SK-N-SH (cell line): ENCODE data around the gene ARHGEF37. TPM values are rescaled to one million over a fixed set of nuclear protein-coding genes. Genes with fewer than 3 reads are reported as not detected.

Source experiments
- CTCF ChIA-PET: fragments of 300-600, 350-600 bp; formaldehyde crosslinking; extraction: SDS; loops from one replicate; lab custom pipeline; 2021; lab: Yijun Ruan, JAX
- POLR2A ChIA-PET: fragments of 350-600 bp; sonication (Branson Sonifier 250); formaldehyde crosslinking; extraction: SDS; loops from one replicate; lab custom pipeline; 2020; ENCODE audit warnings: antibody characterized with exemption, inconsistent platforms; lab: Yijun Ruan, JAX
- DNase-seq: peaks from one replicate; pipeline ENCODE4 v3.0.0; 2012
- H2AFZ ChIP-seq: fragments of 200-600 bp; sonication (generic); 2 replicates; pipeline ENCODE4 v1.8.1; 2016; ENCODE audit warnings: antibody characterized with exemption, mild to moderate bottlenecking, low read depth
- H3F3A ChIP-seq: fragments of 200-600 bp; sonication (generic); replicated peaks from 2 replicates; pipeline ENCODE3; 2016; ENCODE audit warnings: antibody characterized with exemption, mild to moderate bottlenecking; ENCODE audit not compliant: insufficient read depth
- H3K27ac ChIP-seq, 2 experiments: fragments of 200-500 bp in 1 of 2; fragments of 200-600 bp in 1 of 2; sonication (Bioruptor generic) in 1 of 2; sonication (generic), shearing (Covaris generic) in 1 of 2; 2 replicates each; pipeline versions ENCODE4 v1.5.1 to v1.6.1; 2014 to 2016; ENCODE audit warnings: low read depth in 2 of 2, inconsistent platforms in 1 of 2, low read length in 1 of 2, mild to moderate bottlenecking in 1 of 2, mixed read lengths in 1 of 2
- H3K27me3 ChIP-seq: fragments of 200-600 bp; sonication (generic), shearing (Covaris generic); 2 replicates; pipeline ENCODE4 v1.6.1; 2016; ENCODE audit warnings: mixed run types; ENCODE audit not compliant: insufficient read depth
- H3K36me3 ChIP-seq, 2 experiments: fragments of 200-500 bp in 1 of 2; fragments of 200-600 bp in 1 of 2; sonication (Bioruptor generic) in 1 of 2; sonication (generic) in 1 of 2; replicated peaks in 1 of 2; 2 replicates each; pipeline versions ENCODE3 to v1.5.1; 2014 to 2016; ENCODE audit warnings: low read length in 1 of 2, mild to moderate bottlenecking in 1 of 2; ENCODE audit not compliant: insufficient read depth in 2 of 2, control insufficient read depth in 1 of 2
- H3K4me1 ChIP-seq, 2 experiments: fragments of 200-500 bp in 1 of 2; fragments of 200-600 bp in 1 of 2; sonication (Bioruptor generic) in 1 of 2; sonication (generic), shearing (Covaris generic) in 1 of 2; 2 replicates each; pipeline versions ENCODE4 v1.5.1 to v1.6.1; 2014 to 2016; ENCODE audit warnings: low read depth in 1 of 2, low read length in 1 of 2, mixed run types in 1 of 2; ENCODE audit not compliant: insufficient read depth in 2 of 2, control insufficient read depth in 1 of 2
- H3K4me2 ChIP-seq: fragments of 200-600 bp; sonication (generic), shearing (Covaris generic); 2 replicates; pipeline ENCODE4 v1.6.1; 2017; ENCODE audit warnings: mixed run types
- H3K4me3 ChIP-seq, 2 experiments: fragments of 200-500 bp in 1 of 2; fragments of 200-600 bp in 1 of 2; sonication (Bioruptor generic) in 1 of 2; sonication (generic), shearing (Covaris generic) in 1 of 2; 2 replicates each; pipeline versions ENCODE4 v1.5.1 to v1.8.1; 2014 to 2016; ENCODE audit warnings: low read depth in 2 of 2, inconsistent platforms in 1 of 2, low read length in 1 of 2, mild to moderate bottlenecking in 1 of 2, mixed read lengths in 1 of 2, moderate library complexity in 1 of 2
- H3K79me2 ChIP-seq: fragments of 200-600 bp; sonication (generic); 2 replicates; pipeline ENCODE4 v1.8.1; 2017; ENCODE audit warnings: mild to moderate bottlenecking; ENCODE audit not compliant: insufficient read depth
- H3K9ac ChIP-seq: fragments of 200-600 bp; sonication (generic); 2 replicates; pipeline ENCODE4 v1.6.1; 2017; ENCODE audit warnings: mixed run types
- H3K9me2 ChIP-seq: fragments of 200-600 bp; sonication (generic); 2 replicates; pipeline ENCODE4 v1.6.1; 2017; ENCODE audit warnings: mixed run types
- H3K9me3 ChIP-seq: fragments of 200-600 bp; sonication (generic); 2 replicates; pipeline ENCODE4 v1.6.1; 2017; ENCODE audit warnings: mixed run types, mild to moderate bottlenecking, moderate library complexity
- H4K20me1 ChIP-seq: fragments of 200-600 bp; sonication (generic); 2 replicates; pipeline ENCODE4 v1.6.1; 2017; ENCODE audit warnings: mild to moderate bottlenecking, mixed run types; ENCODE audit not compliant: insufficient read depth
- CTCF ChIP-seq: fragments of 200-600 bp; sonication (generic); IDR thresholded peaks from 2 replicates; pipeline ENCODE4 v1.6.1; 2017; ENCODE audit warnings: antibody characterized with exemption, mild to moderate bottlenecking, moderate library complexity
- EP300 ChIP-seq, 2 experiments: IDR thresholded peaks; 2 replicates each; pipeline versions ENCODE4 v1.4.0 to v1.6.1; 2012; ENCODE audit warnings: borderline replicate concordance in 1 of 2, low read depth in 1 of 2, low read length in 1 of 2
- FOSL2 ChIP-seq: IDR thresholded peaks from 2 replicates; pipeline ENCODE4 v1.4.0; 2012; ENCODE audit warnings: low read depth, mild to moderate bottlenecking, moderate library complexity, borderline replicate concordance
- FOXJ3 ChIP-seq: sonication (generic); formaldehyde crosslinking; IDR thresholded peaks from 2 replicates; pipeline ENCODE4 v1.5.1; 2020; ENCODE audit warnings: mild to moderate bottlenecking, missing genetic modification reagents
- GATA2 ChIP-seq: sonication (generic); formaldehyde crosslinking; IDR thresholded peaks from 2 replicates; pipeline ENCODE4 v1.5.0; 2020; ENCODE audit warnings: mild to moderate bottlenecking, missing genetic modification reagents
- JUND ChIP-seq: IDR thresholded peaks from 2 replicates; pipeline ENCODE4 v1.4.0; 2012
- MAX ChIP-seq: IDR thresholded peaks from 2 replicates; pipeline ENCODE4 v1.4.0; 2012; ENCODE audit warnings: low read depth
- MEF2A ChIP-seq: IDR thresholded peaks from 2 replicates; pipeline ENCODE4 v1.4.0; 2012; ENCODE audit warnings: low read depth, borderline replicate concordance
- MXI1 ChIP-seq: IDR thresholded peaks from 2 replicates; pipeline ENCODE4 v1.6.1; 2012; ENCODE audit warnings: mild to moderate bottlenecking, low read depth, low read length, improper control_type of control experiment
- NRF1 ChIP-seq: IDR thresholded peaks from 2 replicates; pipeline ENCODE4 v1.6.1; 2012; ENCODE audit warnings: low read depth, mild to moderate bottlenecking, low read length
- POLR2AphosphoS5 ChIP-seq: IDR thresholded peaks from 2 replicates; pipeline ENCODE4 v1.6.1; 2012; ENCODE audit warnings: low read depth, low read length
- RAD21 ChIP-seq: IDR thresholded peaks from 2 replicates; pipeline ENCODE4 v1.6.1; 2012; ENCODE audit warnings: mild to moderate bottlenecking, low read length
- RCOR1 ChIP-seq: fragments of 150-350 bp; IDR thresholded peaks from 2 replicates; pipeline ENCODE4 v1.6.1; 2017; ENCODE audit warnings: antibody characterized with exemption, low read length
- RXRA ChIP-seq: IDR thresholded peaks from 2 replicates; pipeline ENCODE4 v1.4.0; 2012; ENCODE audit warnings: low read depth, mild to moderate bottlenecking, borderline replicate concordance
- TAF1 ChIP-seq: IDR thresholded peaks from 2 replicates; pipeline ENCODE4 v1.6.1; 2012; ENCODE audit warnings: low read depth, mild to moderate bottlenecking, low read length, moderate library complexity, borderline replicate concordance
- TCF12 ChIP-seq: IDR thresholded peaks from 2 replicates; pipeline ENCODE4 v1.4.0; 2012
- USF1 ChIP-seq: IDR thresholded peaks from 2 replicates; pipeline ENCODE4 v1.4.0; 2012; ENCODE audit warnings: low read depth, borderline replicate concordance
- YY1 ChIP-seq: IDR thresholded peaks from 2 replicates; pipeline ENCODE4 v1.4.0; 2012; ENCODE audit warnings: low read depth, mild to moderate bottlenecking
- ZBTB33 ChIP-seq: IDR thresholded peaks from 2 replicates; pipeline ENCODE4 v1.4.0; 2012; ENCODE audit warnings: low read depth, borderline replicate concordance
- WGBS: methylation state at CpG from one replicate; pipeline ENCODE4 v1.1.6; 2017; ENCODE audit warnings: low lambda C conversion rate; 5-methylcytosine and 5-hydroxymethylcytosine counted together
- polyA plus RNA-seq, 3 experiments: library from polyadenylated mRNA; depleted of rRNA; stranded (reverse); fragments of >200 nt; gene quantifications; 2 replicates each; pipeline ENCODE4 v1.2.3, GENCODE V29; 2012
- TF ChIP-seq, protein P1 (sequence below): fragments of 150-350 bp; IDR thresholded peaks from 2 replicates; pipeline ENCODE4 v1.6.1; 2017; ENCODE audit warnings: antibody characterized with exemption, low read length, low read depth, borderline replicate concordance

Gene ARHGEF37
- polyA plus RNA-seq, 1 of the 3 experiments (the other 2 are of a cell fraction), result 0.94 TPM

GRCh38 chr5:149583394-149583793, 2.1 kb downstream of the ARHGEF37 start:
- no peak overlapping the region for H3K27ac ChIP-seq
- peaks cover 3 to 18% of the 10 kb centered on the region in 2 experiments; a peak in 3 of 4 replicates for H3K4me1 ChIP-seq
- no peak for DNase-seq
- no peak overlapping the region for H2AFZ ChIP-seq
- POLR2A ChIA-PET, result no interaction called here
- H3K27me3 ChIP-seq, result no peaks in the 10 kb centered on the region
- no peak overlapping the region for H3K4me3 ChIP-seq
- H3K9me3 ChIP-seq, result no peaks in the 10 kb centered on the region
- H3K9me2 ChIP-seq, result no peaks in the 10 kb centered on the region
- CTCF ChIA-PET, result interaction anchor here (0.7 to 4.0 kb wide), 6 partner anchors 8 to 216 kb away, joined by 3 to 16 read pairs (median 4); no protein-coding TSS in a partner anchor
- H3F3A ChIP-seq, result peaks cover 6% of the 10 kb centered on the region
- no peaks in the 10 kb centered on the region for H4K20me1 ChIP-seq
- H3K9ac ChIP-seq, result no peak overlapping the region
- WGBS, result 100% methylated on average over 1 of the region's 1 CpG
- H3K36me3 ChIP-seq, result no peaks in the 10 kb centered on the region
- TF ChIP-seq FOXJ3 (CRISPR knock-in tag), result no peak
- TF ChIP-seq EP300 (IDR thresholded peaks at IDR 0.05; ENCODE audit: borderline replicate concordance in 1 of 2, low read depth in 1 of 2, low read length in 1 of 2), result no peak
- TF ChIP-seq ZBTB33, result no peak
- no peak for TF ChIP-seq POLR2AphosphoS5
- no peak for TF ChIP-seq JUND
- TF ChIP-seq FOSL2, result no peak
- no peak for TF ChIP-seq GATA2 (CRISPR knock-in tag)
- TF ChIP-seq YY1, result no peak
- no peak for TF ChIP-seq RXRA
- no peak for TF ChIP-seq MEF2A
- TF ChIP-seq, protein P1, sequence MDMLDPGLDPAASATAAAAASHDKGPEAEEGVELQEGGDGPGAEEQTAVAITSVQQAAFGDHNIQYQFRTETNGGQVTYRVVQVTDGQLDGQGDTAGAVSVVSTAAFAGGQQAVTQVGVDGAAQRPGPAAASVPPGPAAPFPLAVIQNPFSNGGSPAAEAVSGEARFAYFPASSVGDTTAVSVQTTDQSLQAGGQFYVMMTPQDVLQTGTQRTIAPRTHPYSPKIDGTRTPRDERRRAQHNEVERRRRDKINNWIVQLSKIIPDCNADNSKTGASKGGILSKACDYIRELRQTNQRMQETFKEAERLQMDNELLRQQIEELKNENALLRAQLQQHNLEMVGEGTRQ, result no peak
- TF ChIP-seq MAX, result no peak
- no peak for TF ChIP-seq TAF1
- no peak for TF ChIP-seq TCF12
- TF ChIP-seq CTCF, result no peak
- no peak for TF ChIP-seq MXI1
- no peak for TF ChIP-seq RAD21
- TF ChIP-seq USF1, result no peak
- no peak for TF ChIP-seq RCOR1
- no peak for TF ChIP-seq NRF1
- H3K79me2 ChIP-seq, result no peaks in the 10 kb centered on the region
- H3K4me2 ChIP-seq, result no peak overlapping the region
